MV-4-11 (cell line): ENCODE data around the gene OCLN.
"Not testable (repeated sequence)": the region's sequence is repeated elsewhere in the genome, so short reads cannot be mapped to it uniquely, and the experiment has no call there.

Experiments used
- DNase-seq: peaks from one replicate; lab custom pipeline; 2025; lab: John Stamatoyannopoulos, UW

The OCLN gene

GRCh38 chr5:69492391-69492922 lies at the start of gene OCLN:
Gene OCLN, plus strand, starts transcription at chr5:69492790. Its CDS starts 11,455 bp downstream, at chr5:69504245.
- DNase-seq, result no peak

- no peak for DNase-seq
These were observed 48.3 kb upstream of the OCLN start for GRCh38 chr5:69444127-69444754.

GRCh38 chr5:69449511-69449910 lies 43.1 kb upstream of the OCLN start:
- DNase-seq, result no peak

GRCh38 chr5:69450116-69450515 lies 42.5 kb upstream of the OCLN start:
- DNase-seq, result peak; percentile 28

GRCh38 chr5:69450527-69450926 lies 42.1 kb upstream of the OCLN start:
- DNase-seq, result not testable (repeated sequence)

GRCh38 chr5:69451941-69452647 lies 40.5 kb upstream of the OCLN start:
- no peak for DNase-seq

- DNase-seq, result not testable (repeated sequence)
These were observed 39.1 kb upstream of the OCLN start for GRCh38 chr5:69453487-69453886.

GRCh38 chr5:69454460-69455249 lies 37.9 kb upstream of the OCLN start:
- no peak for DNase-seq

- not testable (repeated sequence) for DNase-seq
These were observed 37.1 kb upstream of the OCLN start for GRCh38 chr5:69455428-69455988.

GRCh38 chr5:69462170-69462569 lies 30.4 kb upstream of the OCLN start:
- no peak for DNase-seq

- not testable (repeated sequence) for DNase-seq
These were observed 26.2 kb upstream of the OCLN start for GRCh38 chr5:69466375-69466774.

GRCh38 chr5:69467442-69468225 lies 25.0 kb upstream of the OCLN start:
- peak; percentile 29 for DNase-seq

GRCh38 chr5:69468631-69469030 lies 24.0 kb upstream of the OCLN start:
- peak; percentile 78 for DNase-seq

GRCh38 chr5:69471516-69471915 lies 21.1 kb upstream of the OCLN start:
- not testable (repeated sequence) for DNase-seq

- DNase-seq, result not testable (repeated sequence)
These were observed 20.0 kb upstream of the OCLN start for GRCh38 chr5:69472535-69473143.

- no peak for DNase-seq
These were observed 15.4 kb upstream of the OCLN start for GRCh38 chr5:69477170-69477569.

- not testable (repeated sequence) for DNase-seq
These were observed 14.3 kb upstream of the OCLN start for GRCh38 chr5:69478296-69478695.

- DNase-seq, result peak; percentile 91
These were observed 7.7 kb upstream of the OCLN start for GRCh38 chr5:69484891-69485290.

- no peak for DNase-seq
These were observed 7.1 kb upstream of the OCLN start for GRCh38 chr5:69485471-69485870.

GRCh38 chr5:69489246-69489645 lies 3.3 kb upstream of the OCLN start:
- no peak for DNase-seq

GRCh38 chr5:69491027-69491426 lies 1.6 kb upstream of the OCLN start:
- DNase-seq, result no peak
